GM18517 (cell line): ENCODE data around the gene COQ9.
A peak's percentile ranks its signal among the peaks of the same experiment; 100 is the strongest.
"Not testable (repeated sequence)": the region's sequence is repeated elsewhere in the genome, so short reads cannot be mapped to it uniquely, and the experiment has no call there.

Experiments used
- ATAC-seq: cut with Tn5 transposase; IDR thresholded peaks from one replicate; pipeline ENCODE4 v1.9.1; 2021; ENCODE audit warnings: mild to moderate bottlenecking, moderate library complexity; ENCODE audit not compliant: unreplicated experiment

The COQ9 gene

GRCh38 chr16:57447186-57447962, at the start of gene COQ9, which contains the start of gene CIAPIN1:
COQ9 (plus strand) TSS chr16:57447479; CDS start chr16:57447506, 27 bp downstream.
CIAPIN1 (minus strand) TSS chr16:57447385; CDS start chr16:57440928, 6,457 bp downstream.
- ATAC-seq, result peak; percentile 78

- not testable (repeated sequence) for ATAC-seq
These were observed 49.8 kb upstream of the COQ9 start for GRCh38 chr16:57397493-57397892.

- ATAC-seq, result no peak
These were observed 45.2 kb upstream of the COQ9 start for GRCh38 chr16:57401943-57402640.

GRCh38 chr16:57403965-57404817, 43.1 kb upstream of the COQ9 start, which contains the start of gene CCL17:
CCL17 (plus strand) TSS chr16:57404767; CDS start chr16:57413933, 9,166 bp downstream.
- ATAC-seq, result no peak

- no peak for ATAC-seq
These were observed 42.2 kb upstream of the COQ9 start for GRCh38 chr16:57405097-57405496.

- no peak for ATAC-seq
These were observed 40.4 kb upstream of the COQ9 start for GRCh38 chr16:57406881-57407280.

GRCh38 chr16:57407521-57408353, 39.5 kb upstream of the COQ9 start:
- no peak for ATAC-seq

- ATAC-seq, result no peak
These were observed 38.2 kb upstream of the COQ9 start for GRCh38 chr16:57409065-57409464.

GRCh38 chr16:57409870-57410587, 37.2 kb upstream of the COQ9 start:
- ATAC-seq, result no peak

GRCh38 chr16:57411362-57411976, 35.8 kb upstream of the COQ9 start:
- ATAC-seq, result no peak

GRCh38 chr16:57412584-57412983, 34.7 kb upstream of the COQ9 start:
- no peak for ATAC-seq

GRCh38 chr16:57413301-57413730, 34.0 kb upstream of the COQ9 start:
- ATAC-seq, result no peak

GRCh38 chr16:57413733-57414132, 33.5 kb upstream of the COQ9 start:
- ATAC-seq, result no peak

- no peak for ATAC-seq
These were observed 31.2 kb upstream of the COQ9 start for GRCh38 chr16:57416084-57416483.

- no peak for ATAC-seq
These were observed 27.8 kb upstream of the COQ9 start for GRCh38 chr16:57419506-57419905.

- ATAC-seq, result no peak
These were observed 25.0 kb upstream of the COQ9 start for GRCh38 chr16:57422026-57422944.

GRCh38 chr16:57423152-57423551, 24.1 kb upstream of the COQ9 start:
- ATAC-seq, result no peak

- no peak for ATAC-seq
These were observed 22.7 kb upstream of the COQ9 start for GRCh38 chr16:57424583-57424982.
